Stimulated activated CD8-positive, alpha-beta memory T cell treated with anti-CD3 and anti-CD28 coated beads, Interleukin-7, amount 100 ng/mL, for 24 hours (primary cell): ENCODE results near the gene TNFRSF25.
"Not testable (repeated sequence)": the region's sequence is repeated elsewhere in the genome, so short reads cannot be mapped to it uniquely, and the experiment has no call there.

Source experiments
- DNase-seq: peaks from one replicate; pipeline ENCODE4 v3.0.0-alpha.2; 2020; ENCODE audit warnings: low read depth

The TNFRSF25 gene

GRCh38 chr1:6435129-6435528, 30.8 kb downstream of the TNFRSF25 start:
- DNase-seq: no peak

GRCh38 chr1:6434186-6434585, 31.8 kb downstream of the TNFRSF25 start:
- no peak for DNase-seq

GRCh38 chr1:6431645-6432579, 34.1 kb downstream of the TNFRSF25 start:
- DNase-seq: not testable (repeated sequence)

- not testable (repeated sequence) for DNase-seq
These were observed 36.1 kb downstream of the TNFRSF25 start for GRCh38 chr1:6429660-6430411.

- not testable (repeated sequence) for DNase-seq
These were observed 37.5 kb downstream of the TNFRSF25 start for GRCh38 chr1:6428453-6428852.

DNA sequence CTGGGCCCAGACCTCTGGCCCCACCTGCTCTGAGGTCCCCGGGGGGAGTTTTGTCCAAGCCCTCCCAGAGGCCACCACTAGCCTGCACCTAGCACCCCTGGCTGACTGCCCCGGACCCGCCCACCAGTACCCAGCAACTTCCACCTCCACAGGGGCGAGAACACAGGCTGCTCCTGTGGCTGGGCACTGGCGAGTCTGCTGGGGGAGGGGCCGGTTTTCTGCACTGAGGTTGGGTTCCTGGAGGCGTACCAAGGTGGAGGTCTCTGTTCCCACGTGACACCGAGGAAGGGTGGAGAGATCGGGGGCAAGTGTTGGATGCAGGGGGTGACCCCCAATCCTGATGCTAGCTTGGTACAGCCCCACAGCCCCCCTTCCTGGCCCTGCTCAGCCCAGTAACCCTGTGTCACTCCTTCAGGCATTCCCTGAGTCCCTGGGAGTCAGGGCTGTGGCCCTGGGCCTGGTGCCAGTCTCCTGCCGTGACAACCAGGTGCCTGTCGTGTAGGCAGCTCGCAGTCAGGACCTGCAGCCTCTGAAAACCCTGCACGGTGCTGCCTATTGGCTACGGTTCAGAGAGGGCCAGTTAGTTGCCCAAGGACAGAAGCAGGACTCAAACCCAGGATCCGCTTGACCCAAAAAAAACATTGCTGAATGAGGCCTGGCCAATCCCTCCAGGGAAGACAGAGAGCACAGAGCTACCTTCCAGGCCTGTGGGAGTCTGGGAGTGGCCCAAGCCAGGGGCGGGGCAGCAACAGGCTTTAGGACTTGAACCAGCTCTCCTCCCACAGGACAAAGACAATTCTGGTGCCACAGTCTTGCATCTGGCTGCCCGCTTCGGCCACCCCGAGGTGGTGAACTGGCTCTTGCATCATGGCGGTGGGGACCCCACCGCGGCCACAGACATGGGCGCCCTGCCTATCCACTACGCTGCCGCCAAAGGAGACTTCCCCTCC, 38.3 kb downstream of the TNFRSF25 start:
- DNase-seq: no peak

DNA sequence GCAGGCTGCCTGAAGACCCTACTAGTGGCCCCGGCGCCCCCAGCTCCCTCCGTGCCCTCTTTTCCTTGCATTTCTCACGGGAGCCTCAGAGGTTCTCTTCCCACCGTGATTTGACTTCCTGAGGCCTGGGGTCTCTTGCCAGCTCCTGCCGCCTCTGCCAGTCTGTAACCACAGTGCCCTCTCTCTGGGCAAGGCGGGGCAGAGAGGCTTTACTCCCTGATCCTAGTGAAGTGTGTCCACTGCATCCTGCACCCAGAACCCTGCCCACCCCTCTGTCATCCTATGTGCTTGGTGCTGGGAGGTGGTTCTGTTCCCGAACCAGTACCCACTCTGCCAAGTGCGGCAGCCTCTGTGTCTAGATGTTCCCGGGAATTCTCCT, 39.0 kb downstream of the TNFRSF25 start:
- DNase-seq: no peak

DNA sequence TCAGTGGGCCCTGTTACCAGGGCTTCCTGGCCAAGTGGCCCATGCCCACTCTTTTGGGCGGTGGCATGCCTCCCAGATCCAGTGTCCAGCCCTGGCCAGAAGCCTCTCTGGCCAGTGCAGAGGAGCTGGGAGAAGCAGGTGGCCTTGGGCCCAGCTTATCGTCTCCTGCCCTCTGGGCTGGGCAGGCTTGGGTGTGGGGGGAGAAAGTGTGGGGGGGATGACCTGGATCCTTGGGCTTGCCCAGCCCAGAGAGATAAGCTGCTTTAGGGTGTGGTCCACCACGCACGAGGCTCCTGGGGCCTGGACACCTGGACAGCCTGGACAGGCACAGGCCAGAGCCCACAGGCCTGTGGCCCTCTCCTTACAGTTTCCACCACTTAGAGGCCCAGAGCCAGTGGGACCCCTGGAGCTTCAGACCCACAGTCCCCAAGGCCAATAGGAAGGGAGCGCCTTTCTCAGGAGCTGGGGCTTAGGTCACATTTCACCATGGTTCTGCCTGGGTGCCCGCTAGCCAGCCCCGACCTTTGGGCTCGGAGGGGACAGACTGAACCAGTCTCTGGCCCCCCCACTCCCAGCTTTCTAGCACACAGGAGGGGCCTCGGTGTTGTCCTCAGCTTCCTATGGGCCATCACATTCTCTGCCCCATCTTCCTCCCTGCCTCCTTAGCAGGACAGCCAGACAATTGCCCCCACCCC, 39.5 kb downstream of the TNFRSF25 start:
- no peak for DNase-seq

DNA sequence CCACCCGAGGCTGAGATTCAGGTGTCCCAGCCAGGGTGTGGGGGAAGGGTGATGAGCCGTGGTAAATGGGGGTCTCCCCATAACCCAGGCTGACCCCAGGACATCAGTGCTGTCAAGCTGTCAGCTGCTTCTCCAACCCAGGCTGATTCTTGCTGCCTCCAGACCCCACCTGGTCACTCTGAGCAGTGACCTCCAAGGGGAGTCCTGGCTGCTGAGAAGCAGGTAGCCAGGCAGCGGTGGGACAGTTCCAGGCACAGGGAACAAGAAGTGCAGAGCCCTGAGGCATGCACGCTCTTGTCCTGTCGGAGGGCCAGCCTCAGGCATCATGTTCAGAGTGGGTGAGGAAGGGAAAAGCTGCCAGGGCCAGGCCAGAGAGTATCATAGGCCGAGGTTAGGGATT, 40.3 kb downstream of the TNFRSF25 start:
- DNase-seq: no peak

DNA sequence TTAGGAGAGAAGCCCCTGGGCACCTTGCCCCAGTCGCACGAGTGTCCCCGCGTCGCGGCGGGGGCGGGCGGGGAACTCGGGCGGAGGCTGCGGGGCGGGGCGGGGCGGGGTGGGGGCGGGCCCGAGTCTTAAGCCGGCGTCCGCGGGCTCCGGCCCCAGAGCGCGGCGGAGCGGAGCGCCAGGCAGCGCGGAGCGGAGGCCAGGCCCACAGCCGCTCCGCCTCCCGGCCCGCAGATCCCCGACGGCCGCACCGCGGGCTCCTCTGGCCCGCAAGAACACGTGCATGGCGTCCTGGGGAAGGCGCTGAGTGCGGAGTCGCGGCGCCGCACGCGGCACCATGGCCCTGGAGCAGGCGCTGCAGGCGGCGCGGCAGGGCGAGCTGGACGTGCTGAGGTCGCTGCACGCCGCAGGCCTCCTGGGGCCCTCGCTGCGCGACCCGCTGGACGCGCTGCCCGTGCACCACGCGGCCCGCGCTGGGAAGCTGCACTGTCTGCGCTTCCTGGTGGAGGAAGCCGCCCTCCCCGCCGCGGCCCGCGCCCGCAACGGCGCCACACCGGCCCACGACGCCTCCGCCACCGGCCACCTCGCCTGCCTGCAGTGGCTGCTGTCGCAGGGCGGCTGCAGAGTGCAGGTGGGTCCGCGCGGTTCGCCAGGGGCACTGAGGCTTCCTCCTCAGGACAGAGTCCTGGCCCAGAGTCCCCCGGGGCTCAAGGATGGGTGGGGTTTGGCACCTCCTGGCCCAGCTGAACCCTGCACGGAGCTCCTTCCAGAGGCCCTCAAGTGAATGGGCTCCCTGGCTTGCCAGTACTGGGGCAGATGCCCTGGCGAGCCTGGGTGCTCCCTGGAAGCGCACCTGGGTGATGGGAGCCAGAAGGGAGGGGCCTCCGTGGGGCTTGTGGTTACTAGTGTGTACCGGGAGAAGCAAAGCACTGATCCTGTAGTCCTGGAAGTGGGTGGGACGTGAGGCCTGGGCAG, 41.1 kb downstream of the TNFRSF25 start, which contains the start of gene ESPN:
TSS of gene ESPN (plus strand) at position 158 of the 975 bp plus-strand sequence. CDS start at position 338, 180 bp downstream.
- DNase-seq: no peak

DNA sequence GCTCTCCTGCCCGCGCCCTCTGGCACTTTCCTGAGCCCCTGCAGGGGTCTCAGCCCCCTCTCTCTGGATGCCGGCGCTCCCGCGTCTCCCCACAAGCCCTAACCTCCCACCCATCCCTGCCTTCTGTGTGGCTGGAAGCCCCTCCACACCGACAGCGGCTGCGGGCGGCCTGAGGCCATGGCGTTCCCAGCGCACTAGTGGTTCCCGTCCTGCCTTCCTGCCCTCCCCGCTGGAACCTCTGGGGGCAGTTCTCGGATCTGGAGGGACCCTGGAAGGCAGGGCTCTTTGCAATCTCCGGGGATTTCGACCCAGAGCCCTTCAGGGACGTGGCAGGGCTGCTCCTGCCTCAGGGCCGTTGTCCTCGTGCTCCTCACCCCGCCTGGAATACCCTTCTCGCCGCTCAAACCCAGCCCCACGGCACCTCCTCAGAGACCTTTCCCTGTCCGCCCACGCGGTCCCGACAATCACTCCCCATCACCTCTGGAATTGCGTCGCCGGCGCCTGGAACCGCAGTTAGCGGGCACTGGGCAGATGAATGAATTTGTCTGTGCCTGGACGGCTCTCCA, 41.9 kb downstream of the TNFRSF25 start:
- no peak for DNase-seq

- DNase-seq: peak; percentile 38
These were observed 42.5 kb downstream of the TNFRSF25 start for GRCh38 chr1:6423321-6423999.

DNA sequence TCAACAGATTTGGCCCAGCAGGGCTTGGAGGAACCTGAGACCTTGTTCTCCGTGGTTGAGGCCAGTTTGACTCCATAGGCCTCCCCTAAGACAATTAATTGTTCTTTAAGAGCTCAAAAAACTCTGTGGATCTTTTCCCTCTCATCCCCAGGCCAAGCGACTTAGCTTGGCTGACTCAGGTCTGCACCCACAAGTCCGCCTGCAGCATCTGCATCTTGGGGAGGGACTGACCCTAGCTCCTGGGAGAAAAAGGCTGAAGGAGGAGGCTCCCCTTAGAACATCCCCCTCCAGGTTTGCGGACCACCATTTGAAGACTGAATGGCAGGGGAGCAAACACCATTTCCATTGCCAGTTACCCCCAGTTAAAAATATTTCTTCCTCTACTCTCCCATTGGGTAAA, 44.7 kb downstream of the TNFRSF25 start:
- DNase-seq: no peak

- DNase-seq: no peak
These were observed 45.4 kb downstream of the TNFRSF25 start for GRCh38 chr1:6420454-6421042.

DNA sequence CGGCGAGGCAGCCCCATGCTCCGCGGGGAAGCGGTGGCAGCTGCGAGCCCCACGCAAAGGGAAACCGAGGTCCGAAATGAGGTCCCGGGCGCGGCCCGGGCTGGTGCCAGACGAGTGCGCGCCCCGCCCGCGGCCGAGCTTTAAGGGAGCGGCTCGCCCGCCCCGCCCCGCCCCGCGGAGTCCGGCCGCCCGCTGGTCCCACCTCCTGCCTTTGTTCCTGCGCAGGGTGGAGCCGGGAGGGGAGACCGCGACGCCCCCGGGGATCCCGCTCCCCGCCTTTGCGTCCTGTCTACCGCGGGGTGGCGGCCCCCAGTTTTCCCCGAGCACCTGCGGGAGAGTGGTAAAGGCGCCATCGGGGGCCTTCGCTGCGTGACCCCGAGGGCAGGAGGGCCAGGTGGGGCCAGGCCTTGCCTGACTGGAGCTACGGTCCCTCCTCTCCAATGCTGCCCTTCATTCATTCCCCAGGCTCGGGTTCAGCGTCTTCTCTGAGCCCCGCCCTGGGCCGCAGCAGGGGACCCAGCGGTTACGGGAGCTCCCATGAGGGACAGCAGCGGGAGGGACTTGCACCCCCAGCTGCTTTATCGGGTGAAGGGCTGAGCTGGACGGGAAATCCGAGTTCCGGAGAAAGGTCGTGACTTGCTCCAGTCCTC, 46.0 kb downstream of the TNFRSF25 start, which contains the start of gene HES2:
TSS of gene HES2 (minus strand) at position 116 of the 650 bp plus-strand sequence. CDS start at position 17, 99 bp downstream.
- no peak for DNase-seq

DNA sequence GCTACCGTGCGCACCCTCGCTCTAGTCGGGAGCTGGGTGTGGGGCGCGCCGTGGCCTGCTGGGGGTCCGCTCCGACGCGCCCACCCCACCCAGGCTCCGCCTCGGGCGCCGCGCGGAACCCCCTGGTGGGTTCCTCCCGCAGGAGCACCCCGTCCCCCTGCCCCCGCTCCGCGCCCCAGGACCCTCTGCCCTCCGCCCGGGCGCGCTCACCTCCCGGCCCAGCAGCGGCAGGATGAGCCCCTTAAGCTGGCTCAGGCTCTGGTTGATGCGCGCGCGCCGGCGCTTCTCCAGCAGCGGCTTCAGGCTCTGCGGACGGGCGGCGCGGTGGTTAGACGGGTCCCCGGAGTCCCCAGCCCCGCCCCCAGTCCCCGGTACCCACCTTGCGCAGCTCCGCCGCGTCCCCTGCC, 46.6 kb downstream of the TNFRSF25 start:
- no peak for DNase-seq

- no peak for DNase-seq
These were observed 47.1 kb downstream of the TNFRSF25 start for GRCh38 chr1:6418668-6419396.
